Measurements from ENCODE around the gene EPG5. TPM values are rescaled to one million over a fixed set of nuclear protein-coding genes. Genes with fewer than 3 reads are reported as not detected.

Gene EPG5
- total RNA-seq, 1 donor: 94.8 TPM

DNA sequence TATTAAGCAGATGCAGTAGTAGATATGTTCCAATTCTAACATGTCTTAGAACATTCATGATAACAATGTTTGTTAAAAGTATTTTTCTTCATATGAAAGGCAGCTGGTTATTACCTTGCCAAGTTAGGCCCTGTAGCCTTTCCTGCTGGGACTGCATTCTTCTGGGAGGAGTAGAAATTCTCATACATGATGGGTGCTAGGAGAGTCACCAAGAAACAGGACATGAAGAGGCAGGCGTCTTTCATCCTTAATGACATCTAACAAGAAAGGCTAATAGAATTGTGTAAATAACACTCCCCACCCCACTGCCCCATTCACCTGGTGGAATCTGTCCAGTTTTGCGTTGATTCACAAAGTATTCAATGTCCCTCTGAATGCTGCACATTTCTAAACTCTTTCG is 24.7 kb upstream of the EPG5 start:
- Histone ChIP-seq H3K27me3 (ENCODE audit: insufficient read depth, low read length) (no peaks in the 10 kb centered on the region), H3K4me3 (ENCODE audit: insufficient read depth, low read length) (no peak overlapping the region)
- DNase-seq (ENCODE audit: insufficient read length, low spot score, missing footprints): peak; percentile 58

DNA sequence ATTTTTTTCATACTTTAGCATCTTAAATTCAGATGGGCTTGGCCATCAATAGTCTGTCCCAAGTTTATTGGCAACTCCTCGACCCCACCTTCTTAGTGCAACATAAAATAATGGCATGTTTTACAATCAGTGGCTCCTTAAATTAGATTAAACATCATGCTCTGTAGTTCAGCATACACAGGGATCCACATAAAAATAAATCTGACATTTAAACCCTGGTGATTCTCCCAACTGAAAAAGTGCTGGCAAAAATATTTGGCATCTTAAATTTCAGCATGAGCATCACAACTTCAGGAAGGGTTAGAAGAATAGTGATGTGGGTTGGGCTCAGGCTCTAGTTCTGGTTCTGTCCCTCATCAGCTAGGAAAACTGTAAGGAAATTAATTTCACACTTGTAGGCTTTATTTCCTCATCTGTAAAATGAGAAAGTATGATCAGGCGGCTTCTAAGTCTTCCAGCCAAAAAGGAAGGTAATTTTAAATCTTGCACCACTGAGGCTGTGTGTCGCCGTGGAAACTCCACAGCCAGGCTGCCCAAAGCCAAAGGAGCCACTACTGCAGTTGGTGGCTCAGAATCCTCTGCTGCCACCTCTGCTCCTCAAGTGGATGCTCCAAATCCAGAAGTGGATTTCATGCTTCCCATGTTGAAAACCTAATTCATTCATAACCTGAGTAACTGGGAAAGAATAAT is 17.6 kb upstream of the EPG5 start:
- DNase-seq (ENCODE audit: insufficient read length, low spot score, missing footprints): no peak
- H3K4me3 ChIP-seq (ENCODE audit: insufficient read depth, low read length): no peak overlapping the region
- no peak overlapping the region for H3K4me2 ChIP-seq (ENCODE audit: insufficient read depth, low read length)
- TF ChIP-seq, protein P1, sequence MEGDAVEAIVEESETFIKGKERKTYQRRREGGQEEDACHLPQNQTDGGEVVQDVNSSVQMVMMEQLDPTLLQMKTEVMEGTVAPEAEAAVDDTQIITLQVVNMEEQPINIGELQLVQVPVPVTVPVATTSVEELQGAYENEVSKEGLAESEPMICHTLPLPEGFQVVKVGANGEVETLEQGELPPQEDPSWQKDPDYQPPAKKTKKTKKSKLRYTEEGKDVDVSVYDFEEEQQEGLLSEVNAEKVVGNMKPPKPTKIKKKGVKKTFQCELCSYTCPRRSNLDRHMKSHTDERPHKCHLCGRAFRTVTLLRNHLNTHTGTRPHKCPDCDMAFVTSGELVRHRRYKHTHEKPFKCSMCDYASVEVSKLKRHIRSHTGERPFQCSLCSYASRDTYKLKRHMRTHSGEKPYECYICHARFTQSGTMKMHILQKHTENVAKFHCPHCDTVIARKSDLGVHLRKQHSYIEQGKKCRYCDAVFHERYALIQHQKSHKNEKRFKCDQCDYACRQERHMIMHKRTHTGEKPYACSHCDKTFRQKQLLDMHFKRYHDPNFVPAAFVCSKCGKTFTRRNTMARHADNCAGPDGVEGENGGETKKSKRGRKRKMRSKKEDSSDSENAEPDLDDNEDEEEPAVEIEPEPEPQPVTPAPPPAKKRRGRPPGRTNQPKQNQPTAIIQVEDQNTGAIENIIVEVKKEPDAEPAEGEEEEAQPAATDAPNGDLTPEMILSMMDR (IDR thresholded peaks at IDR 0.05; ENCODE audit: extremely low read depth, low read depth, low read length): no peak
- H3K36me3 ChIP-seq (ENCODE audit: insufficient read depth, low read length): peaks cover 9% of the 10 kb centered on the region
- H4K20me1 ChIP-seq (ENCODE audit: insufficient read depth, low read length): no peaks in the 10 kb centered on the region
- H3K4me1 ChIP-seq (ENCODE audit: insufficient read depth, low read length): no peaks in the 10 kb centered on the region
- no peaks in the 10 kb centered on the region for H3K9me3 ChIP-seq (ENCODE audit: low read depth, low read length)
- H3K27me3 ChIP-seq (ENCODE audit: insufficient read depth, low read length): no peaks in the 10 kb centered on the region
- no peaks in the 10 kb centered on the region for H3K79me2 ChIP-seq (ENCODE audit: insufficient read depth, low read length)
- H3K27ac ChIP-seq (ENCODE audit: low read depth, low read length): no peak overlapping the region
- no peak overlapping the region for H2AFZ ChIP-seq (ENCODE audit: low read length)

More for the DNA sequence above, 24.7 kb upstream of the EPG5 start:
- Histone ChIP-seq H3K36me3 (ENCODE audit: insufficient read depth, low read length) (peaks cover 9% of the 10 kb centered on the region), H3K4me1 (ENCODE audit: insufficient read depth, low read length) (peaks cover 9% of the 10 kb centered on the region), H3K27ac (ENCODE audit: low read depth, low read length) (no peak overlapping the region), H3K79me2 (ENCODE audit: insufficient read depth, low read length) (no peaks in the 10 kb centered on the region), H4K20me1 (ENCODE audit: insufficient read depth, low read length) (no peaks in the 10 kb centered on the region), H2AFZ (ENCODE audit: low read length) (no peak overlapping the region), H3K4me2 (ENCODE audit: insufficient read depth, low read length) (no peak overlapping the region), H3K9me3 (ENCODE audit: low read depth, low read length) (no peaks in the 10 kb centered on the region)
- TF ChIP-seq, protein P1 (IDR thresholded peaks at IDR 0.05; ENCODE audit: extremely low read depth, low read depth, low read length): no peak

DNA sequence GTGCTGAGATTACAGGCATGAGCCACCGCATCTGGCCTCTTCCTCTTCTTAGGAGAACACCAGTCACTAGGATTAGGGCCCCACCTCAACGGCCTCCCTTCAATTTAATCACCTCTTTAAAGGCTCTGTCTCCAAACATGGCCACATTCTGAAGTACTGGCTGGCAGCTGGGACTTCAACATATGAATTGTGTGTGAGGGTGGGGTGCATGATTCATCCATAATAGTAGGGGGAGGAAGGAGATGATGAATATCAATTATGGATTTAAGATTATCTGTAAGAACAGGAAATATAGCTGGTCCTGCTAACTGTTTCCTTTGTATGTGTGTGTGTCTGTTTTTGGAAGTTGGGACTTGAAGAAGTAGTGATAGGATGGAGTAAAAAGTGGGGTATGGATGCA is 14.7 kb upstream of the EPG5 start:
- H3K4me3 ChIP-seq (ENCODE audit: insufficient read depth, low read length): no peak overlapping the region
- no peaks in the 10 kb centered on the region for H3K4me1 ChIP-seq (ENCODE audit: insufficient read depth, low read length)
- TF ChIP-seq, protein P1 (IDR thresholded peaks at IDR 0.05; ENCODE audit: extremely low read depth, low read depth, low read length): no peak
- no peaks in the 10 kb centered on the region for H3K36me3 ChIP-seq (ENCODE audit: insufficient read depth, low read length)
- no peaks in the 10 kb centered on the region for H3K9me3 ChIP-seq (ENCODE audit: low read depth, low read length)
- no peak for DNase-seq (ENCODE audit: insufficient read length, low spot score, missing footprints)
- H3K4me2 ChIP-seq (ENCODE audit: insufficient read depth, low read length): no peak overlapping the region
- no peak overlapping the region for H2AFZ ChIP-seq (ENCODE audit: low read length)
- H3K79me2 ChIP-seq (ENCODE audit: insufficient read depth, low read length): no peaks in the 10 kb centered on the region
- H3K27ac ChIP-seq (ENCODE audit: low read depth, low read length): no peak overlapping the region
- no peaks in the 10 kb centered on the region for H4K20me1 ChIP-seq (ENCODE audit: insufficient read depth, low read length)
- H3K27me3 ChIP-seq (ENCODE audit: insufficient read depth, low read length): no peaks in the 10 kb centered on the region

DNA sequence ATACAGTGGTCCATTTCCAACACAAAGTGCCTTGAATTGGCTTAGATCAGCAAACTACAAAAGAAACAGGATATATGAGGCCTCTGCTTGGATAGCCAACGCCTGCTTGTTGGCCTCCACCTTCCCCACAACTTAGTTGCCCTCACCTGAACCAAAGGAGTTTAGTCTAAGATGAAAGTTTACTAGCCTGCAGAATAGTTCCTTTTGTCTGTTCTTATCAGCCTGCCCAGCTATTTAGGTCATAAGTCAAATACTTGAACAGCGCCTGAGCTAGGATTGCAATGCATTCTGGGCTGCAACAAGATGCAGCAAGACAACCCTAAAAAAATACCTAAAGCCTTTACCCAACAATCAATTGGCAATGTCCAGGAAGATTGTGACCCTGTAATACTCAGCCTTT is 13.1 kb upstream of the EPG5 start:
- TF ChIP-seq, protein P1 (IDR thresholded peaks at IDR 0.05; ENCODE audit: extremely low read depth, low read depth, low read length): no peak
- Histone ChIP-seq H3K36me3 (ENCODE audit: insufficient read depth, low read length) (no peaks in the 10 kb centered on the region), H2AFZ (ENCODE audit: low read length) (no peak overlapping the region), H3K27ac (ENCODE audit: low read depth, low read length) (no peak overlapping the region), H3K79me2 (ENCODE audit: insufficient read depth, low read length) (no peaks in the 10 kb centered on the region), H4K20me1 (ENCODE audit: insufficient read depth, low read length) (no peaks in the 10 kb centered on the region), H3K4me3 (ENCODE audit: insufficient read depth, low read length) (no peak overlapping the region), H3K4me2 (ENCODE audit: insufficient read depth, low read length) (no peak overlapping the region), H3K27me3 (ENCODE audit: insufficient read depth, low read length) (no peaks in the 10 kb centered on the region), H3K9me3 (ENCODE audit: low read depth, low read length) (no peaks in the 10 kb centered on the region), H3K4me1 (ENCODE audit: insufficient read depth, low read length) (no peaks in the 10 kb centered on the region)
- DNase-seq (ENCODE audit: insufficient read length, low spot score, missing footprints): no peak
